K562 (cell line): ENCODE results near the gene FDX2. TPM values are rescaled to one million over a fixed set of nuclear protein-coding genes. Genes with fewer than 3 reads are reported as not detected.
A peak's percentile ranks its signal among the peaks of the same experiment; 100 is the strongest.

ENCODE experiments used
- ADNP ChIP-seq: fragments of 200-800 bp; sonication (Bioruptor generic); IDR thresholded peaks from 2 replicates; pipeline ENCODE4 v1.6.1; 2016; ENCODE audit warnings: missing genetic modification characterization, missing compliant biosample characterization
- CREB1 ChIP-seq, 2 experiments: sonication (generic) in 1 of 2; formaldehyde crosslinking in 1 of 2; IDR thresholded peaks; 2 replicates each; pipeline versions ENCODE4 v1.6.1 to v1.8.0; 2012 to 2022; ENCODE audit warnings: inconsistent platforms in 1 of 2, mild to moderate bottlenecking in 1 of 2, missing genetic modification reagents in 1 of 2, moderate library complexity in 1 of 2
- CSDE1 ChIP-seq, 2 experiments: fragments of 450-650 bp; IDR thresholded peaks; 2 replicates each; pipeline ENCODE4 v1.6.1; 2016; ENCODE audit warnings: mild to moderate bottlenecking in 1 of 2
- EZH2 ChIP-seq: IDR thresholded peaks from 2 replicates; pipeline ENCODE4 v1.6.1; 2012; ENCODE audit warnings: low read depth, mild to moderate bottlenecking, inconsistent platforms, low read length, borderline replicate concordance
- FOXM1 ChIP-seq, 2 experiments: fragments of 450-650 bp in 1 of 2; sonication (generic) in 1 of 2; formaldehyde crosslinking in 1 of 2; IDR thresholded peaks; 2 replicates each; pipeline versions ENCODE4 v1.6.1 to v1.9.0; 2017 to 2022; ENCODE audit warnings: low read depth in 2 of 2, mild to moderate bottlenecking in 2 of 2, missing genetic modification reagents in 1 of 2, moderate library complexity in 1 of 2
- SMARCC2 ChIP-seq: fragments of 450-650 bp; IDR thresholded peaks from 2 replicates; pipeline ENCODE4 v1.6.1; 2017; ENCODE audit warnings: antibody characterized with exemption, moderate library complexity, mild to moderate bottlenecking, low read depth
- TAF9B ChIP-seq: fragments of 450-650 bp; IDR thresholded peaks from 2 replicates; pipeline ENCODE4 v1.6.1; 2018; ENCODE audit warnings: mild to moderate bottlenecking; ENCODE audit not compliant: partially characterized antibody
- TEAD1 ChIP-seq, 2 experiments: fragments of 450-650 bp in 1 of 2; sonication (generic) in 1 of 2; formaldehyde crosslinking; IDR thresholded peaks; 2 replicates each; pipeline versions ENCODE4 v1.4.0 to v1.8.0; 2020 to 2022; ENCODE audit warnings: mild to moderate bottlenecking in 2 of 2, missing genetic modification reagents in 1 of 2
- TEAD4 ChIP-seq, 2 experiments: sonication (generic) in 1 of 2; formaldehyde crosslinking in 1 of 2; IDR thresholded peaks; 2 replicates each; pipeline versions ENCODE4 v1.6.1 to v1.8.0; 2012 to 2022; ENCODE audit warnings: borderline replicate concordance in 1 of 2, inconsistent platforms in 1 of 2, low read length in 1 of 2, mild to moderate bottlenecking in 1 of 2, missing genetic modification reagents in 1 of 2
- XRCC4 ChIP-seq: IDR thresholded peaks from one replicate; pipeline ENCODE4 v1.6.1; 2011; ENCODE audit not compliant: insufficient read depth, insufficient read length; ENCODE audit errors: extremely low read depth
- ZNF12 ChIP-seq: sonication (generic); formaldehyde crosslinking; IDR thresholded peaks from 2 replicates; pipeline ENCODE4 v1.4.0; 2020; ENCODE audit warnings: mild to moderate bottlenecking, missing genetic modification reagents
- ZNF23 ChIP-seq: fragments of 250-450 bp; sonication (Bioruptor Pico); IDR thresholded peaks from 2 replicates; pipeline ENCODE4 v1.4.0; 2020; ENCODE audit warnings: mild to moderate bottlenecking
- ZNF311 ChIP-seq: fragments of 250-450 bp; sonication (Bioruptor Pico); IDR thresholded peaks from 2 replicates; pipeline ENCODE4 v1.4.0; 2020; ENCODE audit warnings: mild to moderate bottlenecking, moderate library complexity
- polyA plus RNA-seq, 8 experiments: library from polyadenylated mRNA; depleted of rRNA in 4 of 8; stranded (reverse) in 5 of 8; unstranded in 3 of 8; fragments of >200 nt; fragmentation: Nextera tagmentation in 2 of 8; fragmentation: Illumina TruSeq in 1 of 8; extraction: Ambion mirVana in 2 of 8; extraction: Trizol in 1 of 8; gene quantifications; 2 replicates each; pipeline versions ENCODE4 v1.2.1 to v1.2.3, GENCODE V29; 2011 to 2014; ENCODE audit warnings: inconsistent platforms in 1 of 8, missing spikeins in 1 of 8
- total RNA-seq, 7 experiments: library from RNA; depleted of rRNA in 6 of 7; stranded (reverse); fragments of >200 nt in 6 of 7; fragmentation: Illumina TruSeq in 2 of 7; extraction: Trizol in 2 of 7; gene quantifications; 2 replicates each; pipeline versions ENCODE4 v1.2.1 to v1.2.3, GENCODE V29; 2011 to 2021; ENCODE audit warnings: low replicate concordance in 1 of 7
- TF ChIP-seq, protein P1 (sequence below): IDR thresholded peaks from 2 replicates; pipeline ENCODE4 v1.6.1; 2011; ENCODE audit not compliant: insufficient read length; ENCODE audit errors: extremely low read depth
- TF ChIP-seq, protein P2 (sequence below), 2 experiments: fragments of 150-350 bp in 1 of 2; IDR thresholded peaks; 2 replicates each; pipeline ENCODE4 v1.6.1; 2012 to 2016; ENCODE audit warnings: low read depth in 2 of 2, low read length in 2 of 2, mild to moderate bottlenecking in 1 of 2, moderate library complexity in 1 of 2
- TF ChIP-seq, protein P3 (sequence below), 2 experiments: fragments of 450-650 bp; IDR thresholded peaks; 2 replicates each; pipeline ENCODE4 v1.6.1; 2016
- TF ChIP-seq, protein P4 (sequence below): sonication (generic); formaldehyde crosslinking; IDR thresholded peaks from 2 replicates; pipeline ENCODE4 v1.8.1; 2023; ENCODE audit warnings: mild to moderate bottlenecking, missing genetic modification reagents, moderate library complexity

The FDX2 gene
- total and polyA plus RNA-seq, 9 of the 15 experiments (the other 6 are each of a cell fraction or from before 2014, with no cell fraction given): 2.5 to 49.8 (median 29.7) TPM

DNA sequence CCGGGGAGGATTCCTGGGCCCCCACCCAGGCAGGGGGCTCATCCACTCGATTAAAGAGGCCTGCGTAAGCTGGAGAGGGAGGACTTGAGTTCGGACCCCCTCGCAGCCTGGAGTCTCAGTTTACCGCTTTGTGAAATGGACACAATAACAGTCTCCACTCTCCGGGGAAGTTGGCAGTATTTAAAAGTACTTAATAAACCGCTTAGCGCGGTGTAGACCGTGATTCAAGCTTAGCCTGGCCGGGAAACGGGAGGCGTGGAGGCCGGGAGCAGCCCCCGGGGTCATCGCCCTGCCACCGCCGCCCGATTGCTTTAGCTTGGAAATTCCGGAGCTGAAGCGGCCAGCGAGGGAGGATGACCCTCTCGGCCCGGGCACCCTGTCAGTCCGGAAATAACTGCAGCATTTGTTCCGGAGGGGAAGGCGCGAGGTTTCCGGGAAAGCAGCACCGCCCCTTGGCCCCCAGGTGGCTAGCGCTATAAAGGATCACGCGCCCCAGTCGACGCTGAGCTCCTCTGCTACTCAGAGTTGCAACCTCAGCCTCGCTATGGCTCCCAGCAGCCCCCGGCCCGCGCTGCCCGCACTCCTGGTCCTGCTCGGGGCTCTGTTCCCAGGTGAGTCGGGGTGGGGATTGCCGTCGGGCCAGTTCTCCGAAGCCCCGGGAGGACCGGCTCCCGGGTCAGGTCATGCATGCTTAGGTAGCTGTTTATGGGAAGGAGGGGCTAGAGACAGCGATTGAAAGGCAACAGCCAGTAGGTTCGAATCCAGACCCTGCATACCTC lies 45.0 kb downstream of the FDX2 start, which contains the start of gene ICAM1 (continued):
- TF ChIP-seq ZNF23 (CRISPR knock-in tag) (no peak), XRCC4 (no peak), CSDE1 (IDR thresholded peaks at IDR 0.05) (no peak), EZH2 (no peak), SMARCC2 (no peak), TAF9B (no peak), TEAD1 (CRISPR knock-in tag; IDR thresholded peaks at IDR 0.05) (peak in 1 of 2 experiments; percentile 40; a peak in 1 of 4 replicates), TEAD4 (IDR thresholded peaks at IDR 0.05; ENCODE audit: low read length) (peak; percentile 23; the same call in 1 of the 2 replicates), TEAD4 (CRISPR knock-in tag; IDR thresholded peaks at IDR 0.05; ENCODE audit: borderline replicate concordance) (no peak), CREB1 (IDR thresholded peaks at IDR 0.05) (0 out of 2 replicates have a peak, but pooled peaks have one; percentile 17), CREB1 (CRISPR knock-in tag; IDR thresholded peaks at IDR 0.05) (no peak; the same call in 1 of the 2 replicates), ADNP (peak; percentile 93), FOXM1 (IDR thresholded peaks at IDR 0.05; ENCODE audit: low read depth) (no peak), FOXM1 (CRISPR knock-in tag; IDR thresholded peaks at IDR 0.05; ENCODE audit: low read depth) (no peak), ZNF12 (no peak; the same call in 1 of the 2 replicates), ZNF311 (no peak)
- TF ChIP-seq, protein P1, sequence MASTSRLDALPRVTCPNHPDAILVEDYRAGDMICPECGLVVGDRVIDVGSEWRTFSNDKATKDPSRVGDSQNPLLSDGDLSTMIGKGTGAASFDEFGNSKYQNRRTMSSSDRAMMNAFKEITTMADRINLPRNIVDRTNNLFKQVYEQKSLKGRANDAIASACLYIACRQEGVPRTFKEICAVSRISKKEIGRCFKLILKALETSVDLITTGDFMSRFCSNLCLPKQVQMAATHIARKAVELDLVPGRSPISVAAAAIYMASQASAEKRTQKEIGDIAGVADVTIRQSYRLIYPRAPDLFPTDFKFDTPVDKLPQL: no peak
- TF ChIP-seq, protein P2, sequence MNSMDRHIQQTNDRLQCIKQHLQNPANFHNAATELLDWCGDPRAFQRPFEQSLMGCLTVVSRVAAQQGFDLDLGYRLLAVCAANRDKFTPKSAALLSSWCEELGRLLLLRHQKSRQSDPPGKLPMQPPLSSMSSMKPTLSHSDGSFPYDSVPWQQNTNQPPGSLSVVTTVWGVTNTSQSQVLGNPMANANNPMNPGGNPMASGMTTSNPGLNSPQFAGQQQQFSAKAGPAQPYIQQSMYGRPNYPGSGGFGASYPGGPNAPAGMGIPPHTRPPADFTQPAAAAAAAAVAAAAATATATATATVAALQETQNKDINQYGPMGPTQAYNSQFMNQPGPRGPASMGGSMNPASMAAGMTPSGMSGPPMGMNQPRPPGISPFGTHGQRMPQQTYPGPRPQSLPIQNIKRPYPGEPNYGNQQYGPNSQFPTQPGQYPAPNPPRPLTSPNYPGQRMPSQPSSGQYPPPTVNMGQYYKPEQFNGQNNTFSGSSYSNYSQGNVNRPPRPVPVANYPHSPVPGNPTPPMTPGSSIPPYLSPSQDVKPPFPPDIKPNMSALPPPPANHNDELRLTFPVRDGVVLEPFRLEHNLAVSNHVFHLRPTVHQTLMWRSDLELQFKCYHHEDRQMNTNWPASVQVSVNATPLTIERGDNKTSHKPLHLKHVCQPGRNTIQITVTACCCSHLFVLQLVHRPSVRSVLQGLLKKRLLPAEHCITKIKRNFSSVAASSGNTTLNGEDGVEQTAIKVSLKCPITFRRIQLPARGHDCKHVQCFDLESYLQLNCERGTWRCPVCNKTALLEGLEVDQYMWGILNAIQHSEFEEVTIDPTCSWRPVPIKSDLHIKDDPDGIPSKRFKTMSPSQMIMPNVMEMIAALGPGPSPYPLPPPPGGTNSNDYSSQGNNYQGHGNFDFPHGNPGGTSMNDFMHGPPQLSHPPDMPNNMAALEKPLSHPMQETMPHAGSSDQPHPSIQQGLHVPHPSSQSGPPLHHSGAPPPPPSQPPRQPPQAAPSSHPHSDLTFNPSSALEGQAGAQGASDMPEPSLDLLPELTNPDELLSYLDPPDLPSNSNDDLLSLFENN (IDR thresholded peaks at IDR 0.05; ENCODE audit: low read depth in 2 of 2, low read length in 2 of 2): no peak
- TF ChIP-seq, protein P3, sequence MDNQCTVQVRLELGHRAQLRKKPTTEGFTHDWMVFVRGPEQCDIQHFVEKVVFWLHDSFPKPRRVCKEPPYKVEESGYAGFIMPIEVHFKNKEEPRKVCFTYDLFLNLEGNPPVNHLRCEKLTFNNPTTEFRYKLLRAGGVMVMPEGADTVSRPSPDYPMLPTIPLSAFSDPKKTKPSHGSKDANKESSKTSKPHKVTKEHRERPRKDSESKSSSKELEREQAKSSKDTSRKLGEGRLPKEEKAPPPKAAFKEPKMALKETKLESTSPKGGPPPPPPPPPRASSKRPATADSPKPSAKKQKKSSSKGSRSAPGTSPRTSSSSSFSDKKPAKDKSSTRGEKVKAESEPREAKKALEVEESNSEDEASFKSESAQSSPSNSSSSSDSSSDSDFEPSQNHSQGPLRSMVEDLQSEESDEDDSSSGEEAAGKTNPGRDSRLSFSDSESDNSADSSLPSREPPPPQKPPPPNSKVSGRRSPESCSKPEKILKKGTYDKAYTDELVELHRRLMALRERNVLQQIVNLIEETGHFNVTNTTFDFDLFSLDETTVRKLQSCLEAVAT (IDR thresholded peaks at IDR 0.05): 0 out of 4 replicates have a peak, but pooled peaks of 1 of the 2 experiments have one; percentile 12
- TF ChIP-seq, protein P4, sequence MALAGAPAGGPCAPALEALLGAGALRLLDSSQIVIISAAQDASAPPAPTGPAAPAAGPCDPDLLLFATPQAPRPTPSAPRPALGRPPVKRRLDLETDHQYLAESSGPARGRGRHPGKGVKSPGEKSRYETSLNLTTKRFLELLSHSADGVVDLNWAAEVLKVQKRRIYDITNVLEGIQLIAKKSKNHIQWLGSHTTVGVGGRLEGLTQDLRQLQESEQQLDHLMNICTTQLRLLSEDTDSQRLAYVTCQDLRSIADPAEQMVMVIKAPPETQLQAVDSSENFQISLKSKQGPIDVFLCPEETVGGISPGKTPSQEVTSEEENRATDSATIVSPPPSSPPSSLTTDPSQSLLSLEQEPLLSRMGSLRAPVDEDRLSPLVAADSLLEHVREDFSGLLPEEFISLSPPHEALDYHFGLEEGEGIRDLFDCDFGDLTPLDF (CRISPR knock-in tag): peak; percentile 83; the same call in 1 of the 2 replicates
